GM18867 (cell line): ENCODE measurements around the gene LRBA.

Experiments
- ATAC-seq: cut with Tn5 transposase; IDR thresholded peaks from one replicate; pipeline ENCODE4 v1.9.1; 2021; ENCODE audit warnings: mild to moderate bottlenecking, moderate library complexity; ENCODE audit not compliant: unreplicated experiment

Gene LRBA

DNA sequence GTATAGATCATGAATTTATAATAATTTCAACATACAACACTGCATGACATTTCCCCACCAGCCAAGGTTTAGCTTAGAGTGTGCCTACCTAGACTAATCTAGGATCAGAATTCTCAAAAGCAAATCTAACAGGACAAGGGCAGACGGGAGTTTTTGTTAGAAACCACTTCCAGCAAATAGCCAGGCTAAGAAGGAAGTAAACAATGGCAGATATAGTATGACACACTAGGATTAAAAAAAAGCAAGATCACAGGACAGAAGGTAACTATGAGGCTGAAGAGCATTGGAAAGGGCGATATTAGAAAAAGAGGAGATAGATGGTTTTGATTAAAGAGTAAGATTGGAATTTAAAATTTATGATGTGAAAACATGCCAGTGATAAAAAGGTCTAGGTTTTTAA, 124.8 kb downstream of the LRBA start:
- no peak for ATAC-seq

GRCh38 chr4:150889306-150889705, 125.8 kb downstream of the LRBA start:
- no peak for ATAC-seq

DNA sequence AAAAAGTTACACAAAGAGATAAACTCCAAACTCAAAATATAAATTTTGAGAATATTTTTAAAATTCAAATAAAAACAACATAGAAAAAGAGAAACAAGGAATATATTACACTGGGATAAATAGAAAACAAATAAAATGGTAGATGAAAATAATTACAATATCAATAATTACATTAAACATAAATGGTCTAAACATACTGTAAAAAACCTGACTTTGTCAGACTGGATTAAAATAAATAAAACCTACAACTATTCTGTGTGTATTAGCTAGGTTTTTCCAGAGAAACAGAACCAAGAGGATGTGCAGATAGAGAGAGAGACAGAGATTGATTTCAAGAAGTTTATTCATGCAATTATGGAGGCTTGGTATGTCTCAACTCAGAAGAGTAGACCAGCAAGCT, 126.5 kb downstream of the LRBA start:
- ATAC-seq, result no peak

DNA sequence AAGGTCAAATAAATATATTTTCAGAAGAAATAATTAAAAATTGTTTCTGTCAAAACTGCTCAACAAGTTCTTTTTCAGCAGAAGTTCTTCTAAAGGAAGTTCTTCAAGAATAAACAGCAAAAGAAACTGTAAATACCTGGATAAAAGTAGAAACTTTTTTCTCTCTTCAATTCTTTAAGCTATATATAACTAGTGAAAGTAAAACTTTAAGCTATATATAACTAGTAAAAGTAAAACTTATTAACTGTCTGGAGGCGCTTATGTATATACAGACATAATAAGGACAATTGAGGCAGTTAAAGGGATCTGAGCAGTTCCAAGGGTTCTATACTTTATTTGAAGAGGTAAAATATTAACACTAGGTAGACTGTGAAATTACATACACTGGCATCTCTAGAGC, 126.9 kb downstream of the LRBA start:
- ATAC-seq, result no peak

- no peak for ATAC-seq
Measured at GRCh38 chr4:150886597-150886996, 128.5 kb downstream of the LRBA start.

DNA sequence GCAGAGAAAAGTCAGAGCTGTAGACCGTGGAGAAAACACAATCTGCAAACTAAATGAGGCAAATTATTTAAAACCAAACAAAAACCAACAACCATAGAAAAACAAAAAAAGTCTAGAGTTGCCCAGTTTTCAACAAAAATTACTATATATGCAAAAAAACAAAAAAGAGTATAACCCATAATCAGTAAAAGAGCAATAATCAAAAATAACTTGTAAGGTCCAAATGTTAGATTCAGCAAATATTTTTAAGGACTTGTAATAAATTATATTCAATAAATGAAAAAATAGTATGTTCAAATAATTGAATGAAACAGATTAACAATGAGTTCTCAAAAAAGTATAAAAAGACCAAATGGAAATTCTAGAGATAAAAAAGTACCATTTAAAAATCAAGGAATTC, 130.5 kb downstream of the LRBA start:
- no peak for ATAC-seq

DNA sequence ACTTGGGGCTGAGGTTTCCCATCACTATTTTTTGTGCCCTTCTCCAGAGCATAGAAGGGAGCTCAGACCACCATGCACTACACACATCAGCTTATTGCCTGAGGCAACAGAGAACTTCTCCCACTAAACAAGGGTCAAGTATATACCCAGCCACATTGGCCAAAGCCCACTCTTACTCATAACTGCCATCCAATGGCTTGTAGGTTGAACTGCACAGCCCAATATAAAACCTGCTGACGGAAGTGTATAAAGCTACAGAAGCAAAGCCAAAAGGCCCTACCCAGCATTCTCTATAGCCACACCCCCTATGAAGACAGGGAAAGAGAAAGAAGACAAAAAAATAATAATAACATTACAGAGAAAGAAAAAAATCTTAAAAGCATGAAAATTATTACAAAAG, 139.7 kb downstream of the LRBA start:
- ATAC-seq, result no peak

DNA sequence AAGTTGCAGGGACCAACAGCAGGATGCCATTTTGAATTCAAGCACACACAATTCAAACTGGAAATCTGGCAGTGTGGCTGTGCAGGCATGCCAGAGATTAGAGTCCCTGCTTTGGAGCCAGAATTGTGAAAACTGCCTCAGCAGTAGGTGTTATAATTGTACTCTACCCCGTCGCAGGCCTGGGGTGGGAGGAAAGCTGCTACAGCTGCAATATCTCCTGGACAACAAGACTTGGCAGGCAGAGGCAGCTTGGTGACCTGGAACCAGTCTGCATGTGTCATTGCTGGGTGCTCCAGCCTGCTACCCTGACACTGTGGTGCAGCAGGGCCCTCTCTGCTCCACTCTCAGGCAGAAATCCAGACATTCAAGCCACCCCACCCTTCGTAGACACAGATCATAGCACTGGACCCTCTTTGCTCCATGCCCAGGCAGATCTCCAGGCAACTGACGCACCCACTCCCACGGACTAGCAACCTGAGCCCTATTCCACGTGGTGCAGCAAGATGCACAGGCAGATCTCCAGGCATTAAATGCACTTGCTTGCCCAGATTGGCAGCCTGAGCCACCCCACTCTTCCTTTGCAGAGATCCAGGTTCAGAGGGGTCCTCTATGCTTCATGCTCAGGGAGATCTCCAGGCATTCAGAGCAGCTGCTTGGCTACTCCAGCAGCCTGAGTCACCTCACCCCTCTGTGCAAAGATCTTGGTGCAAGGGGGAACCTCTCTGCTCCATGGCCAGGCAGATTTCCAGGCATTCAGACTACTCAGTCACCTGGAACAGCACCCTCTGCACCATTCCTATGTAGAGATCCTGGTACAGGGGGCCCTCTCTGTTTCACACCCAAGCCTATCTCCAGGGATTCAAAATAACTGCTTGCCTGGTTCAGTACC, 140.5 kb downstream of the LRBA start:
- no peak for ATAC-seq

DNA sequence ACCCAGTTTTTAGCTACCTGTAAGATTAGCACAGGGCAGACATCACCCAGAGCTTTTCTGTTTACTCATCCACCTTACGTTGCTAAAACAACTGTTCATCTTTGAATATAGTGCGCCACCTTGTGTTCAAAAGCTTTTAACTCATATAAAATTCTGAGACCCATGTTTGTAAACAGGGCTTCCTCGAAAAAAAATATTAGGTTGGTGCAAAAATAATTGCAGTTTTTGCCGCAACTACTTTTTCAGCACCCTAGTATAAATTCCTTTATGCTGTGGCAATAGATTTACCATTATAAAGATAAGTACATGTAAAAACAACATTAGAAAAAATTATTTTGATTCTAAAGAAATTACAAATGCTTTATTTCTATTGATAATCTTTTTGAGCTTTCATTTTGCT, 147.9 kb downstream of the LRBA start:
- peak; percentile 86 for ATAC-seq

GRCh38 chr4:150863456-150863855, 151.6 kb downstream of the LRBA start:
- ATAC-seq, result no peak

- ATAC-seq, result no peak
Measured at GRCh38 chr4:150862829-150863228, 152.3 kb downstream of the LRBA start.

DNA sequence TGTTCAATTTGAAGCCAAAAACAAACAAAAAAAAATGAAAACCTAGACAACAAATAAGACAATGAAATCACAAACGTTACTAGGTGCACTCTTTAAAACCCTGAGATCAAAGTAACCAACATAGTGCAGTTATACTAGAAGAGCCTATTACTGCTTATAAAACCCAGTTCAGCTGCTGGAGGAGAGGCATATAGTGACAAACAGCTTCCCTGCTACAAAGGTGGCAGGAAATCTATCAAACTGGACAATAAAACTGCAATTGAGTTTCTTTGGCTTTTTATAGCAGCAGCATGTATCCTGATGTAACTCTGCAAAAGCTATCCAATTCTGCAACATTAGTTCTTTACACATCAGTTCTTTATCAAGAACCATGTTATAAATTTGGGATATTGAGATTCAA, 155.6 kb downstream of the LRBA start:
- no peak for ATAC-seq

- no peak for ATAC-seq
Measured at GRCh38 chr4:150855981-150856510, 159.0 kb downstream of the LRBA start.

DNA sequence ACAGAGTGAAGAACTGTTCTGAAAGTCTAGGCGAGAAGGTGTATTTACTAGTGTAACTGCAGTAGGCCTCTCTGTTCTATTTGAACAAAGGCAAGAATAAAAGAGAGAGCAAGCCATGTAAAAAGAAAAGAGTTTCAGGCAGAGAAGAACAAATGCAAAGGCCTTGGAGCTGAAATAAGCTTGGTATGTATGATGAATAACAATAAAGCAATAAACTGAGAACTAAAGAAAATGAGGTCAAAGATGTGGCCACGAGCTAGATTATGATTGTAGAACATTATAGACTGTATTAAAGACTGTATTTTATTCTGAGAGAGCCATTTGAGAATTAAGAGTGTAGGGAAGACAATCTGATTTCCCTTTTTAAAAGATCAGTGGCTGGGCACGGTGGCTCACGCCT, 160.5 kb downstream of the LRBA start:
- ATAC-seq, result no peak

DNA sequence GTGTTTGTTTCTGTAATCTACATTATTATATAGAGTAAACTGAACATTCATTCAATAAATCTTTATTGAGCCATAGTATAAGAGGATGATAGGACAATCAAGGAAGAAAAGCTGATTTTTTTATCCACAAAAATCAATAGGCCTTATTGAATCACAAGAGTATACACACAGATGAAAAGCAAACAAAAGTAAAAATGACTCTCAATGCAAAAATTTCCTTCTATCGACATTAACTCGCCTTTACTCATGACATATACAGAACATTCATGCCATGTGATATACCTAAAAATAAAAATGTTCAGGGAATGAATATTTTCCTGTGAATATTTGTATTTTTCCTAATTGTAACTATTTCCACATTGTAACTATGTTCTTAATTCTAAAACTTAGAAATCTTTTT, 161.2 kb downstream of the LRBA start:
- no peak for ATAC-seq

GRCh38 chr4:150852216-150852615, 162.9 kb downstream of the LRBA start:
- ATAC-seq, result no peak

DNA sequence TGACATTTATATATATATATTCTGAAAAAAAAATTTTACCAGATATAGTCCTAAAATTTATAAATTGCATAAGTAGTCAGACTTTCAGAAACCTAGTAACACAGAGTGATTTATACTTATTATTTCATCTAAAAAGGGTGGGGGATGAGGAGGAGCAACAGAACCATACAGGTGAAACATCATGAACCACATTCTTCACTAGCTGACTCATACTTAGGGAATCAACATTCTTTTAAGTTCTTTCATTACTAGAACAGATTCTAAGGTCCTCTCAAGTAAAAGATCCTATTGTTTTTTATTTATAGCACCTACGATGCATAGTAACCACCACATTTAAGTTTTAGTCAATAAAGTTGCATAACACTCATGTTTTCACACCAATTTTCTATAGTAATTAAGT, 166.1 kb downstream of the LRBA start:
- no peak for ATAC-seq

DNA sequence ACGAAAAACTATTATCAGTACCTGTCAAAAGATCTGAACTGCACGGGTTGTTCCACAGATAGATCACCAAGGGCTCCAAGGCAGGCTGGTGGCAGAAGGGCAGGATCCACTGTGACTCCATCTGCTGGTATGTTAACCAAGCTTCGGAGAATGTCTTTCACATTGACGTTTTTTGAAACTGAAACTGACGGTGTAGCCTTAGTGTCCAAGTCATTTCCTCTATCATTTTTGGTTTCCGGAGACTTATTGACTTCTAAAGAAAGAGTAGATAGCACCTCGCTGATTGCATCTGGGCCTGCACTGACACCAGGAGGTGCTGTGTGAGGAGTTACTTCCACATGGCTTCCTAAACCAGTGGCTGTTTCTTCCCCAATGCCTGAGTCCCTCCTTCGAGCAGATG, 186.9 kb downstream of the LRBA start:
- peak; percentile 98 for ATAC-seq

GRCh38 chr4:150827226-150827625, 187.9 kb downstream of the LRBA start:
- ATAC-seq, result no peak

GRCh38 chr4:150826306-150826705, 188.8 kb downstream of the LRBA start:
- ATAC-seq, result no peak

DNA sequence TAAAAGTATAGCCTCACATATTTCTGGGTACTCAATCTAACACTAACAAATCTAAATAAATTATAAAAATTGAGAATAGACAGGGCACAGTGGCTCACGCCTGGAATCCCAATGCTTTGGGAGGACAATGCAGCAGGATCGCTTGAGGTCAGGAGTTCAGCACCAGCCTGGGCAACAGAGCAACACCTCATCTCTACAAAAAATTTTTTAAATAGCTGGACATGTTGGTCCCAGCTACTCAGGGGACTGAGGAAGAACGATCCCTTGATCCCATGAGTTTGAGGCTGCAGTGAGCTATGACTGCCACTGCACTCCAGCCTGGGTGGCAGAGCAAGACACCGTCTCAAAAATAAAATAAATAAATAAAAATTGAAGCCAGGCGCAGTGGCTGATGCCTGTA, 192.7 kb downstream of the LRBA start:
- ATAC-seq, result no peak

DNA sequence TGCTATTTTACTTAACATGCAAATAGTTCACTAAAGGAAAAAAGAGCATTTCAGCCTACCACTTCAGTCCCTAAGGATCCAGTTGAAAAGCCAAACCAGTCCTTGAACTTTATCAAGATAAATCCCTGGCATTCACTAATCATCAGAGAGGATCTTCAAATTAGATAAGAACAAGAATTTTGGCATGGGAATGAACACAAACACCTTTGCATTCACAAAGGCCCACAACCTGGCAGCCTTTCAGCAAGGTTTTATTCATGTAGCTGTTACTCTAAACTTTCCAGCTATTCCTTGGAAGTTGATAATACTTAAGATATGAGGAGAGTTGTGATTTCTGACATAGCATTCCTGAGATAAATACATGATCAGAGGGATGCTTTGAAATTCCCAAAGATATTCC, 193.4 kb downstream of the LRBA start:
- no peak for ATAC-seq

DNA sequence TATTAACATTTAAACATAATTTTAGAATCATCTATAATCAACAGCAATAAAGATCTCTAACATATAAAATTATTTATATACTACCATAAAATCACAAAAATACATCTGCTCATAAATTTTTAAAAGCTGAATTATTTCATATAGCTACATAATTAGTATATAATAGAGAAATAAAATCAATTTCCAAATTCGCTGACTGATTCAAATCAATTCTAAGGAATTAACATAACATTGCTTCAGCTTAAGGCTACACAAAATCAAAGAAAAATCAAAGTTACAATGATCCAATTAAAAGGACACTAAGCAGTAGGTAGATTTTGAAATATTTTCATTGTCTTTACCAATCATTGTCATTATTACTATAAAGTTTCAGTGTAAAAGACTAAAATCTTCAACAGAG, 194.7 kb downstream of the LRBA start:
- no peak for ATAC-seq
